Measurements from ENCODE around the gene ADGRG3. TPM values are rescaled to one million over a fixed set of nuclear protein-coding genes. Genes with fewer than 3 reads are reported as not detected.

Gene ADGRG3
- total RNA-seq, 1 experiment from 2014 or later = 0.46 TPM

DNA sequence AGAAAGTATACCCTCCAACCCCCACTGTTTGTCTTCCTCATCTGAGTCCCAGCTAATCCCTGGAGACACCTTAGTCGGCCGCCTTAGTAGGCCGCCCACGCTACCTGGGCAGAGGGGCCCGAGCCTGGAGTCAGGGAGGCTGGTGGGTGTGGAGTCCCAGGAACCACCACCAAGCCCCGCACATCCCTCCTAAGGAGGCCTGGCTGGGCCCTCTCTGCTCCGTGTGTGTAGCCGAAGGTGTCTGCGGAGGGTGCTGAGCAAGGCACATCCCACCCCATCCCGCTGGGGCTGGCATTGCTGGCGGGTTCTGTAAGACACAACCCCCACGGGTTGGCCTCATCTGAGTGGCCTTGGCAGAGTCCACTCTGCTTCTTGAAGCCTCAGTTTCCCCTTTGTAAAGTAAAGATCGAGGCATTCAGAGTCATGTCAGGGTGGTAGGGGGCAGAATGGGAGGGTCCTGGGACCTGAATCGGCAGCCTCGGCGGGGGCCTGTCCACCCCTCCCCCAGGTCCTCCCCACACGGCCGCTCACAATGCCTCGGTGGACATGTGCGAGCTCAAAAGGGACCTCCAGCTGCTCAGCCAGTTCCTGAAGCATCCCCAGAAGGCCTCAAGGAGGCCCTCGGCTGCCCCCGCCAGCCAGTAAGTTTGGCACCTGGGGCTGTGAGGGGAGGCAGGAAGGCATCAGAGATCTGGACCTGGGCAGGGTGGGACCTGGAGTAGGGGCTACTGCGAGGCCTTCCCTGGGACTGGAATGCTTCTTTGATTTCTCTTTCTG is 15.2 kb upstream of the ADGRG3 start:
- WGBS (ENCODE audit: extremely low coverage, insufficient read length, low lambda C conversion rate) = no CpG with 5 or more reads among the region's 23 CpGs
- no peak overlapping the region for H3K23ac ChIP-seq (ENCODE audit: insufficient read length, low read depth, low read length)
- H2BK12ac ChIP-seq (ENCODE audit: insufficient read length, low read depth, low read length) = no peak overlapping the region
- H3K4ac ChIP-seq (ENCODE audit: low read depth, low read length) = no peak overlapping the region
- H3K23me2 ChIP-seq (ENCODE audit: insufficient read length, low read depth, low read length, poor library complexity, severe bottlenecking) = no peaks in the 10 kb centered on the region
- H4K20me1 ChIP-seq (ENCODE audit: control insufficient read depth, insufficient read depth, insufficient read length) = peaks cover 3% of the 10 kb centered on the region
- no peaks in the 10 kb centered on the region for H3K9me3 ChIP-seq (ENCODE audit: control insufficient read depth, low read depth, low read length)
- H3K9ac ChIP-seq (ENCODE audit: extremely low read depth, insufficient read length, low read length) = no peak overlapping the region
- H2BK15ac ChIP-seq (ENCODE audit: low read depth, low read length) = no peak overlapping the region
- H3K27ac Mint-ChIP-seq = peak overlapping the region in 1 of 3 experiments; percentile 72; a peak in 1 of 7 replicates
- no peaks in the 10 kb centered on the region for H3K9me3 Mint-ChIP-seq
- TF ChIP-seq, protein P1, sequence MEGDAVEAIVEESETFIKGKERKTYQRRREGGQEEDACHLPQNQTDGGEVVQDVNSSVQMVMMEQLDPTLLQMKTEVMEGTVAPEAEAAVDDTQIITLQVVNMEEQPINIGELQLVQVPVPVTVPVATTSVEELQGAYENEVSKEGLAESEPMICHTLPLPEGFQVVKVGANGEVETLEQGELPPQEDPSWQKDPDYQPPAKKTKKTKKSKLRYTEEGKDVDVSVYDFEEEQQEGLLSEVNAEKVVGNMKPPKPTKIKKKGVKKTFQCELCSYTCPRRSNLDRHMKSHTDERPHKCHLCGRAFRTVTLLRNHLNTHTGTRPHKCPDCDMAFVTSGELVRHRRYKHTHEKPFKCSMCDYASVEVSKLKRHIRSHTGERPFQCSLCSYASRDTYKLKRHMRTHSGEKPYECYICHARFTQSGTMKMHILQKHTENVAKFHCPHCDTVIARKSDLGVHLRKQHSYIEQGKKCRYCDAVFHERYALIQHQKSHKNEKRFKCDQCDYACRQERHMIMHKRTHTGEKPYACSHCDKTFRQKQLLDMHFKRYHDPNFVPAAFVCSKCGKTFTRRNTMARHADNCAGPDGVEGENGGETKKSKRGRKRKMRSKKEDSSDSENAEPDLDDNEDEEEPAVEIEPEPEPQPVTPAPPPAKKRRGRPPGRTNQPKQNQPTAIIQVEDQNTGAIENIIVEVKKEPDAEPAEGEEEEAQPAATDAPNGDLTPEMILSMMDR (conservative IDR thresholded peaks at IDR 0.05) = no peak
- H3K56ac ChIP-seq (ENCODE audit: insufficient read length, low read depth, low read length) = no peak overlapping the region
- H2AFZ ChIP-seq (ENCODE audit: low read length) = no peak overlapping the region
- no peaks in the 10 kb centered on the region; the same call in none of the 2 replicates for H3K27me3 Mint-ChIP-seq (ENCODE audit: low read depth)
- H2BK20ac ChIP-seq (ENCODE audit: low read depth, low read length, poor library complexity, severe bottlenecking) = no peak overlapping the region
- DNase-seq = no peak
- no peaks in the 10 kb centered on the region for H3K4me1 ChIP-seq (ENCODE audit: insufficient read depth, low read length)
- H3K27ac ChIP-seq (ENCODE audit: insufficient read length, low read depth, low read length) = no peak overlapping the region
- peaks cover 0 to 10% of the 10 kb centered on the region in 2 experiments; a peak in 1 of 4 replicates for H3K4me1 Mint-ChIP-seq
- no peak overlapping the region for H3T11ph ChIP-seq (ENCODE audit: low read length)
- no peak overlapping the region for H4K91ac ChIP-seq (ENCODE audit: insufficient read length, low read depth, low read length)
- H2AK5ac ChIP-seq (ENCODE audit: insufficient read length, low read length) = no peak overlapping the region
- no peak overlapping the region for H2BK5ac ChIP-seq (ENCODE audit: insufficient read length, low read length)
- no peak overlapping the region for H3K4me2 ChIP-seq (ENCODE audit: insufficient read depth, insufficient read length, low read length)
- H3K79me1 ChIP-seq (ENCODE audit: insufficient read depth, low read depth, low read length, poor library complexity, severe bottlenecking) = no peaks in the 10 kb centered on the region
- no peak overlapping the region for H4K5ac ChIP-seq (ENCODE audit: insufficient read length, low read depth, low read length)
- H3K14ac ChIP-seq (ENCODE audit: insufficient read depth, low read length) = no peak overlapping the region
- no peak overlapping the region for H2BK120ac ChIP-seq (ENCODE audit: low read depth, low read length, poor library complexity, severe bottlenecking)
- no peaks in the 10 kb centered on the region for H3K36me3 Mint-ChIP-seq (ENCODE audit: insufficient read depth in 1 of 3, low read depth in 3 of 3)
- no peak overlapping the region for H4K8ac ChIP-seq (replicated peaks; ENCODE audit: insufficient read length, low read depth, low read length)
- no peak overlapping the region for H3K4me3 Mint-ChIP-seq
- H3K27me3 ChIP-seq (ENCODE audit: insufficient read depth, low read length) = no peaks in the 10 kb centered on the region
- no peak overlapping the region for H3K18ac ChIP-seq (ENCODE audit: insufficient read length, low read depth, low read length)
- no peaks in the 10 kb centered on the region for H3K79me2 ChIP-seq (ENCODE audit: insufficient read depth, low read length)
